H1 (cell line): ENCODE measurements around the gene FITM1. TPM values are rescaled to one million over a fixed set of nuclear protein-coding genes. Genes with fewer than 3 reads are reported as not detected.

ENCODE experiments used
- CTCF ChIA-PET: fragments of 300-600 bp; sonication (Branson Sonifier 250); formaldehyde crosslinking; loops from one replicate; lab custom pipeline; 2021; ENCODE audit not compliant: partially characterized antibody; lab: Charles Lee
- POLR2A ChIA-PET: fragments of 300-600 bp; sonication (Branson Sonifier 250); formaldehyde crosslinking; loops from one replicate; lab custom pipeline; 2021; ENCODE audit warnings: inconsistent platforms; ENCODE audit not compliant: partially characterized antibody; lab: Charles Lee
- DNase-seq, 2 experiments: peaks; one replicate each; pipeline versions ENCODE4 v3.0.0 to v3.0.0-alpha.2; 2010 to 2022; ENCODE audit warnings: low spot score in 2 of 2, low read depth in 1 of 2, mixed read lengths in 1 of 2
- FAIRE-seq: peaks from 2 replicates; lab custom pipeline; 2011; peaks lifted over from hg19 to GRCh38; lab: Jason Lieb, UNC
- H2AFZ ChIP-seq: 2 replicates; pipeline ENCODE4 v1.8.1; 2012; ENCODE audit warnings: low read length, inconsistent platforms
- H2AK5ac ChIP-seq: 2 replicates; pipeline ENCODE4 v1.6.1; 2013; ENCODE audit warnings: low read depth, low read length
- H2BK120ac ChIP-seq: replicated peaks from 2 replicates; pipeline ENCODE3; 2013; ENCODE audit warnings: low read depth, low read length, inconsistent platforms
- H2BK12ac ChIP-seq: 2 replicates; pipeline ENCODE4 v1.6.1; 2013; ENCODE audit warnings: low read depth, low read length
- H2BK15ac ChIP-seq: 2 replicates; pipeline ENCODE4 v1.6.1; 2013; ENCODE audit warnings: low read length
- H2BK20ac ChIP-seq: 2 replicates; pipeline ENCODE4 v1.6.1; 2013; ENCODE audit warnings: low read length
- H2BK5ac ChIP-seq: 2 replicates; pipeline ENCODE4 v1.6.1; 2013; ENCODE audit warnings: low read depth, low read length
- H3K14ac ChIP-seq: 2 replicates; pipeline ENCODE4 v1.6.1; 2013; ENCODE audit warnings: inconsistent platforms; ENCODE audit not compliant: insufficient read length
- H3K18ac ChIP-seq: 2 replicates; pipeline ENCODE4 v1.6.1; 2013; ENCODE audit warnings: low read length; ENCODE audit errors: extremely low read depth
- H3K23ac ChIP-seq: 2 replicates; pipeline ENCODE4 v1.6.1; 2013; ENCODE audit warnings: inconsistent platforms; ENCODE audit not compliant: insufficient read length
- H3K23me2 ChIP-seq: 2 replicates; pipeline ENCODE4 v1.6.1; 2013; ENCODE audit warnings: low read depth, low read length
- H3K27ac ChIP-seq: 2 replicates; pipeline ENCODE4 v1.6.1; 2011; ENCODE audit warnings: low read depth, low read length, inconsistent platforms
- H3K27me3 ChIP-seq, 4 experiments: replicated peaks in 1 of 4; 1 replicate in 1 of 4; 2 replicates in 3 of 4; pipeline versions ENCODE4 v1.6.1 to v1.8.1; 2011 to 2013; ENCODE audit warnings: low read length in 3 of 4, mild to moderate bottlenecking in 3 of 4, inconsistent platforms in 2 of 4, mixed read lengths in 2 of 4, moderate library complexity in 1 of 4; ENCODE audit not compliant: control insufficient read depth in 3 of 4, insufficient read depth in 3 of 4; ENCODE audit errors: extremely low read depth in 1 of 4
- H3K36me3 ChIP-seq, 4 experiments: 2 replicates each; pipeline versions ENCODE4 v1.6.1 to v1.8.1; 2011 to 2013; ENCODE audit warnings: mild to moderate bottlenecking in 4 of 4, low read length in 3 of 4, moderate library complexity in 2 of 4, control low read depth in 1 of 4, inconsistent platforms in 1 of 4; ENCODE audit not compliant: insufficient read depth in 4 of 4, control insufficient read depth in 2 of 4
- H3K4ac ChIP-seq: replicated peaks from 2 replicates; pipeline ENCODE3; 2013; ENCODE audit warnings: low read length, low read depth, mixed read lengths, inconsistent platforms; ENCODE audit not compliant: insufficient read length
- H3K4me1 ChIP-seq, 4 experiments: replicated peaks in 1 of 4; 1 replicate in 1 of 4; 2 replicates in 3 of 4; pipeline versions ENCODE4 v1.6.1 to v1.8.1; 2011 to 2013; ENCODE audit warnings: low read length in 3 of 4, inconsistent platforms in 2 of 4, mixed read lengths in 1 of 4; ENCODE audit not compliant: insufficient read depth in 4 of 4, control insufficient read depth in 3 of 4
- H3K4me2 ChIP-seq, 2 experiments: 2 replicates each; pipeline versions ENCODE4 v1.6.1 to v1.8.1; 2011 to 2013; ENCODE audit warnings: low read depth in 2 of 2, low read length in 2 of 2, control low read depth in 1 of 2, inconsistent platforms in 1 of 2, mild to moderate bottlenecking in 1 of 2; ENCODE audit not compliant: insufficient read depth in 1 of 2
- H3K4me3 ChIP-seq, 4 experiments: fragments of 200-600, 300-600 bp in 1 of 4; sonication (generic), shearing (Covaris generic), sonication (Bioruptor Twin) in 1 of 4; 2 replicates each; pipeline versions ENCODE4 v1.5.1 to v1.8.1; 2011 to 2016; ENCODE audit warnings: low read length in 4 of 4, low read depth in 3 of 4, control low read depth in 2 of 4, inconsistent platforms in 2 of 4, mild to moderate bottlenecking in 2 of 4, mixed read lengths in 1 of 4, moderate library complexity in 1 of 4; ENCODE audit not compliant: insufficient read depth in 2 of 4; ENCODE audit errors: extremely low read depth in 1 of 4
- H3K56ac ChIP-seq: replicated peaks from 2 replicates; pipeline ENCODE3; 2013; ENCODE audit warnings: low read depth, mild to moderate bottlenecking, mixed read lengths, low read length, inconsistent platforms; ENCODE audit not compliant: insufficient read length
- H3K79me1 ChIP-seq: 2 replicates; pipeline ENCODE4 v1.6.1; 2013; ENCODE audit warnings: low read depth, low read length, control low read depth
- H3K79me2 ChIP-seq, 2 experiments: 2 replicates each; pipeline versions ENCODE4 v1.6.1 to v1.8.1; 2012 to 2013; ENCODE audit warnings: low read length in 2 of 2, mild to moderate bottlenecking in 2 of 2, inconsistent platforms in 1 of 2; ENCODE audit not compliant: insufficient read depth in 2 of 2, control insufficient read depth in 1 of 2
- H3K9ac ChIP-seq, 4 experiments: replicated peaks in 1 of 4; 1 replicate in 1 of 4; 2 replicates in 3 of 4; pipeline versions ENCODE4 v1.6.1 to v1.8.1; 2011 to 2013; ENCODE audit warnings: low read depth in 3 of 4, low read length in 3 of 4, control low read depth in 2 of 4, mild to moderate bottlenecking in 2 of 4, moderate library complexity in 2 of 4, inconsistent platforms in 1 of 4; ENCODE audit errors: extremely low read depth in 1 of 4
- H3K9me3 ChIP-seq, 2 experiments: 2 replicates each; pipeline versions ENCODE4 v1.6.1 to v1.8.1; 2012 to 2013; ENCODE audit warnings: mild to moderate bottlenecking in 2 of 2, moderate library complexity in 2 of 2, control low read depth in 1 of 2, inconsistent platforms in 1 of 2, low read depth in 1 of 2, low read length in 1 of 2, mixed read lengths in 1 of 2; ENCODE audit not compliant: insufficient read depth in 2 of 2
- H4K20me1 ChIP-seq, 2 experiments: replicated peaks in 1 of 2; 2 replicates each; pipeline versions ENCODE3 to v1.8.1; 2011 to 2013; ENCODE audit warnings: inconsistent platforms in 2 of 2, low read length in 2 of 2, mild to moderate bottlenecking in 1 of 2; ENCODE audit not compliant: insufficient read depth in 2 of 2, control insufficient read depth in 1 of 2
- H4K5ac ChIP-seq: 2 replicates; pipeline ENCODE4 v1.6.1; 2013; ENCODE audit warnings: low read length, low read depth, mixed read lengths, inconsistent platforms; ENCODE audit not compliant: insufficient read length
- H4K8ac ChIP-seq: 2 replicates; pipeline ENCODE4 v1.8.0; 2013; ENCODE audit warnings: mild to moderate bottlenecking, moderate library complexity, low read length, inconsistent platforms; ENCODE audit not compliant: insufficient read depth; ENCODE audit errors: extremely low read depth
- H4K91ac ChIP-seq: replicated peaks from 2 replicates; pipeline ENCODE3; 2013; ENCODE audit warnings: low read length, mixed read lengths, inconsistent platforms; ENCODE audit not compliant: insufficient read length
- BACH1 ChIP-seq: IDR thresholded peaks from 2 replicates; pipeline ENCODE4 v1.6.1; 2012; ENCODE audit warnings: low read length, improper control_type of control experiment
- JUND ChIP-seq: IDR thresholded peaks from 2 replicates; pipeline ENCODE4 v1.6.1; 2011; ENCODE audit warnings: mild to moderate bottlenecking, improper control_type of control experiment, low read length
- KDM1A ChIP-seq: fragments of 200-600, 300-600 bp; sonication (generic); IDR thresholded peaks from 2 replicates; pipeline ENCODE4 v1.7.1; 2016; ENCODE audit warnings: mild to moderate bottlenecking, low read length, borderline replicate concordance
- KDM4A ChIP-seq: IDR thresholded peaks from one replicate; pipeline ENCODE4 v1.7.1; 2012; ENCODE audit warnings: low read depth, mild to moderate bottlenecking, moderate library complexity, low read length, inconsistent platforms; ENCODE audit not compliant: severe bottlenecking
- MAFK ChIP-seq: IDR thresholded peaks from 2 replicates; pipeline ENCODE4 v1.6.1; 2012; ENCODE audit warnings: low read depth, mild to moderate bottlenecking, improper control_type of control experiment, low read length
- PHF8 ChIP-seq: fragments of 200-600 bp; sonication (generic); conservative IDR thresholded peaks from 2 replicates; pipeline ENCODE4 v1.7.1; 2012; ENCODE audit warnings: low read depth, mild to moderate bottlenecking, inconsistent platforms, low read length, moderate library complexity
- POLR2A ChIP-seq, 2 experiments: IDR thresholded peaks; 1 replicate in 1 of 2; 2 replicates in 1 of 2; pipeline ENCODE4 v1.6.1; 2011; ENCODE audit warnings: low read depth in 2 of 2, low read length in 2 of 2, mild to moderate bottlenecking in 2 of 2; ENCODE audit errors: control extremely low read depth in 1 of 2
- SIN3A ChIP-seq, 2 experiments: IDR thresholded peaks in 1 of 2; conservative IDR thresholded peaks in 1 of 2; 2 replicates each; pipeline ENCODE4 v1.6.1; 2011 to 2012; ENCODE audit warnings: low read length in 2 of 2, improper control_type of control experiment in 1 of 2, low read depth in 1 of 2, mild to moderate bottlenecking in 1 of 2
- SUZ12 ChIP-seq: fragments of 200-600 bp; sonication (generic); IDR thresholded peaks from 2 replicates; pipeline ENCODE4 v1.6.1; 2012; ENCODE audit warnings: mild to moderate bottlenecking, inconsistent platforms, low read length, moderate library complexity, mixed read lengths
- TEAD4 ChIP-seq: IDR thresholded peaks from 2 replicates; pipeline ENCODE4 v1.6.1; 2012; ENCODE audit warnings: low read depth, low read length, inconsistent platforms, mixed read lengths
- WGBS, 2 experiments: shearing (Covaris generic) in 1 of 2; methylation state at CpG; one replicate each; pipeline versions ENCODE4 v1.1.6 to v1.1.7; 2013 to 2015; ENCODE audit warnings: low lambda C conversion rate in 2 of 2, mixed read lengths in 2 of 2, inconsistent platforms in 1 of 2, low coverage in 1 of 2, missing lambda C conversion rate in 1 of 2; ENCODE audit not compliant: insufficient replicate concordance in 2 of 2, insufficient coverage in 1 of 2, insufficient read length in 1 of 2; ENCODE audit errors: extremely low coverage in 1 of 2, missing lambda C conversion rate in 1 of 2; 5-methylcytosine and 5-hydroxymethylcytosine counted together
- polyA plus RNA-seq, 7 experiments: library from polyadenylated mRNA; depleted of rRNA in 3 of 7; stranded (reverse) in 5 of 7; unstranded in 2 of 7; fragments of >200 nt in 5 of 7; fragments of 200-250 nt in 2 of 7; gene quantifications; 1 replicate in 5 of 7; 2 replicates in 1 of 7; 4 replicates in 1 of 7; pipeline versions ENCODE4 v1.2.1 to v1.2.3, GENCODE V29; 2011 to 2013; ENCODE audit warnings: missing spikeins in 2 of 7, mixed read lengths in 2 of 7
- total RNA-seq: library from RNA; stranded (reverse); fragmentation: NEBNext Ultra II Directional; extraction: Animal tissue kit (Norgen Biotek cat#: 25700); gene quantifications from 2 replicates; pipeline ENCODE4 v1.2.1, GENCODE V29; 2021
- TF ChIP-seq, protein P1 (sequence below): IDR thresholded peaks from 2 replicates; pipeline ENCODE4 v1.6.1; 2012; ENCODE audit warnings: inconsistent platforms

FITM1 gene
- total and polyA plus RNA-seq, 2 of the 8 experiments (the other 6 are each of a cell fraction or from before 2014, with no cell fraction given): 0.53 to 0.76 TPM

- no peak for FAIRE-seq
- TF ChIP-seq PHF8 (no peak), SUZ12 (no peak), KDM1A (no peak), KDM4A (peak; percentile 18), SIN3A (conservative IDR thresholded peaks at IDR 0.05 in 1 of 2, IDR thresholded peaks at IDR 0.05 in 1 of 2; ENCODE audit: low read depth in 1 of 2, low read length in 2 of 2) (0 out of 4 replicates have a peak, but pooled peaks of 1 of the 2 experiments have one; percentile 48), TEAD4 (no peak), POLR2A (IDR thresholded peaks at IDR 0.05; ENCODE audit: control extremely low read depth in 1 of 2, low read depth in 2 of 2, low read length in 2 of 2) (no peak), BACH1 (no peak), MAFK (no peak), JUND (no peak)
- TF ChIP-seq, protein P1, sequence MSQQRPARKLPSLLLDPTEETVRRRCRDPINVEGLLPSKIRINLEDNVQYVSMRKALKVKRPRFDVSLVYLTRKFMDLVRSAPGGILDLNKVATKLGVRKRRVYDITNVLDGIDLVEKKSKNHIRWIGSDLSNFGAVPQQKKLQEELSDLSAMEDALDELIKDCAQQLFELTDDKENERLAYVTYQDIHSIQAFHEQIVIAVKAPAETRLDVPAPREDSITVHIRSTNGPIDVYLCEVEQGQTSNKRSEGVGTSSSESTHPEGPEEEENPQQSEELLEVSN: no peak
Observed at GRCh38 chr14:24145690-24146452, 15.4 kb downstream of the FITM1 start.

More at GRCh38 chr14:24145690-24146452, 15.4 kb downstream of the FITM1 start:
- Histone ChIP-seq H3K4me3 (peak overlapping the region; percentile 84 to 98 (median 90)), H2BK12ac (no peak overlapping the region), H2BK20ac (no peak overlapping the region), H3K36me3 (peaks cover 5 to 24% (median 18%) of the 10 kb centered on the region in 4 experiments), H2BK5ac (peak overlapping the region; percentile 60; the same call in 1 of the 2 replicates), H4K20me1 (peaks cover 0 to 16% of the 10 kb centered on the region in 2 experiments), H2BK15ac (no peak overlapping the region), H3K79me1 (peaks cover 8% of the 10 kb centered on the region; the same call in 1 of the 2 replicates), H2BK120ac (no peak overlapping the region), H3K4me1 (peaks cover 0 to 10% (median 8%) of the 10 kb centered on the region in 4 experiments; a peak in 5 of 7 replicates), H3K18ac (no peak overlapping the region), H2AK5ac (no peak overlapping the region), H3K56ac (peak overlapping the region; percentile 38), H2AFZ (peak overlapping the region; percentile 83; the same call in 1 of the 2 replicates), H3K9ac (peak overlapping the region in 3 of 4 experiments; percentile 56 to 70 (median 69); a peak in 5 of 7 replicates), H3K79me2 (peaks cover 0 to 28% of the 10 kb centered on the region in 2 experiments; a peak in 3 of 4 replicates), H3K9me3 (no peaks in the 10 kb centered on the region), H3K27me3 (no peaks in the 10 kb centered on the region), H3K27ac (0 out of 2 replicates have a peak overlapping the region, but pooled peaks have one; percentile 39), H4K91ac (no peak overlapping the region), H4K8ac (no peak overlapping the region), H3K23ac (no peak overlapping the region), H4K5ac (peak overlapping the region; percentile 2), H3K14ac (no peak overlapping the region), H3K23me2 (peaks cover 11% of the 10 kb centered on the region), H3K4ac (no peak overlapping the region), H3K4me2 (peak overlapping the region; percentile 70 to 83)
- 48% methylated on average over 9 of the region's 9 CpGs; no CpG with 5 or more reads in 1 of the 2 experiments for WGBS, 2 experiments
- POLR2A ChIA-PET: interaction anchor here (0.6 to 9.6 kb wide), 18 partner anchors 9 to 1177 kb away, joined by 3 to 86 read pairs (median 5); partner anchors contain the start of genes CHMP4A, DCAF11, DHRS1 and IRF9
- CTCF ChIA-PET: interaction anchor here (0.8 to 3.7 kb wide), 7 partner anchors 8 to 88 kb away, joined by 3 to 24 read pairs (median 4); partner anchors contain the start of genes DCAF11 and IRF9
- no peak for DNase-seq
